Measurements from ENCODE around the gene PIM3. TPM values are rescaled to one million over a fixed set of nuclear protein-coding genes. Genes with fewer than 3 reads are reported as not detected.

PIM3 gene
- total RNA-seq, 1 experiment from 2014 or later: 15.4 TPM

- H3K36me3 ChIP-seq (ENCODE audit: insufficient read depth, low read length): no peaks in the 10 kb centered on the region
- H3K4me2 ChIP-seq (ENCODE audit: low read depth, low read length, poor library complexity, severe bottlenecking): peak overlapping the region; percentile 61
- H3K9me2 ChIP-seq (replicated peaks; ENCODE audit: insufficient read depth, low read length): no peaks in the 10 kb centered on the region
- no peaks in the 10 kb centered on the region for H3K79me2 ChIP-seq (ENCODE audit: low read length)
- H3K27me3 ChIP-seq (ENCODE audit: low read length): no peaks in the 10 kb centered on the region
- DNase-seq: peak; percentile 58
- H4K20me1 ChIP-seq (ENCODE audit: insufficient read depth, low read depth, low read length): no peaks in the 10 kb centered on the region
- H3K4me1 ChIP-seq (ENCODE audit: low read length): peaks cover 9% of the 10 kb centered on the region
- H2AFZ ChIP-seq (ENCODE audit: low read length): no peak overlapping the region
- H3K27ac ChIP-seq (ENCODE audit: low read length): no peak overlapping the region
- no peaks in the 10 kb centered on the region for H3K9me3 ChIP-seq (ENCODE audit: low read length)
- peak overlapping the region; percentile 47; the same call in 1 of the 2 replicates for H3K4me3 ChIP-seq (ENCODE audit: low read length)
- H3K9ac ChIP-seq (ENCODE audit: low read length): no peak overlapping the region; the same call in 1 of the 2 replicates
Observed at GRCh38 chr22:49936018-49936972, 24.3 kb upstream of the PIM3 start.

- H2AFZ ChIP-seq (ENCODE audit: low read length): no peak overlapping the region
- no peaks in the 10 kb centered on the region for H3K36me3 ChIP-seq (ENCODE audit: insufficient read depth, low read length)
- no peaks in the 10 kb centered on the region; the same call in 1 of the 2 replicates for H3K9me3 ChIP-seq (ENCODE audit: low read length)
- H3K9ac ChIP-seq (ENCODE audit: low read length): no peak overlapping the region
- H3K4me3 ChIP-seq (ENCODE audit: low read length): no peak overlapping the region
- H3K9me2 ChIP-seq (replicated peaks; ENCODE audit: insufficient read depth, low read length): no peaks in the 10 kb centered on the region
- no peak for DNase-seq
- H4K20me1 ChIP-seq (ENCODE audit: insufficient read depth, low read depth, low read length): no peaks in the 10 kb centered on the region
- H3K4me2 ChIP-seq (ENCODE audit: low read depth, low read length, poor library complexity, severe bottlenecking): no peak overlapping the region
- no peaks in the 10 kb centered on the region for H3K79me2 ChIP-seq (ENCODE audit: low read length)
- H3K4me1 ChIP-seq (ENCODE audit: low read length): peaks cover 8% of the 10 kb centered on the region
- no peaks in the 10 kb centered on the region for H3K27me3 ChIP-seq (ENCODE audit: low read length)
- H3K27ac ChIP-seq (ENCODE audit: low read length): no peak overlapping the region
Observed at GRCh38 chr22:49936973-49937757, 23.4 kb upstream of the PIM3 start.

DNA sequence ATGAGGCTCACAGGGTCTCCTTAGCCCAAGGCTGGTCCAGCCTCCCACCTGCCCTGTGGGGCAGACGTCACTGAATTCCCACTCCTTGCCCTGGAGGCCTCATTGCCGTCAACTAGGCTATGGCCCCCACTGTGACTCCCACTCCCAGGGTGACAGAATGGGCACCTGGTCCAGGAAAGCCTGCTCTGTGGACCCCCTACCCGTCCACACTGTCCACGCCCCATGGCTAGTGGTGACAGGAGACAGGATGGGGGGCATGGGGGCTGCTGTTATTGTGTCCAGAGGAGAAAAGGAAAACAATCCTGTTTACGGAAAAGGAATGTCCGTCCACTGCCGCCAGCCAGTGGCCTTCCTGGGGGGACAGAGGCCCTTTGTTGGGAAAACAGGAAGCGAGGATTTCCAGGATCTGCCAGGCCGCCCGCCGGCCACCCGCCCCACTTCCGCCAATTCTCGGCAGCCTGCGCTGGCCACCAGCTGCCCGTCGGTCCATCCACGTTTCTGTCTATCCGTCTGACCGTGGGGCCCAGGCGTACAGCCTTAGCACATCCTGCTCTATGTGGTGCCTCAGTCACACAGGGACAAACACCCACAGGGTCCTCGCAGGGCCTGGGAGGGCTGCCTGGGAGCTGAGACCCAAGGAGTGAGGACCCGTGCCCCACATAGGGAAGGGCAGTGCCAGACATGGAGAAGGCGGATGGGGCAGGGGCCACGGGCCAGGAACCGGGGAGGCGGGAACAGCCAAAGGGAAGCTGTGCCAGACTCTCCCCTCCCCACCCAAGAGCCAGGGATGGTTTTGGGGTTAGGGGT is 22.6 kb upstream of the PIM3 start:
- Histone ChIP-seq H3K36me3 (ENCODE audit: insufficient read depth, low read length) (no peaks in the 10 kb centered on the region), H3K4me2 (ENCODE audit: low read depth, low read length, poor library complexity, severe bottlenecking) (no peak overlapping the region), H3K9ac (ENCODE audit: low read length) (no peak overlapping the region), H4K20me1 (ENCODE audit: insufficient read depth, low read depth, low read length) (no peaks in the 10 kb centered on the region), H3K9me3 (ENCODE audit: low read length) (no peaks in the 10 kb centered on the region; the same call in 1 of the 2 replicates), H2AFZ (ENCODE audit: low read length) (no peak overlapping the region), H3K79me2 (ENCODE audit: low read length) (no peaks in the 10 kb centered on the region), H3K4me3 (ENCODE audit: low read length) (no peak overlapping the region), H3K4me1 (ENCODE audit: low read length) (peaks cover 8% of the 10 kb centered on the region), H3K9me2 (replicated peaks; ENCODE audit: insufficient read depth, low read length) (no peaks in the 10 kb centered on the region), H3K27ac (ENCODE audit: low read length) (no peak overlapping the region), H3K27me3 (ENCODE audit: low read length) (no peaks in the 10 kb centered on the region)
- no peak for DNase-seq

GRCh38 chr22:49938565-49939136 is 21.9 kb upstream of the PIM3 start:
- Histone ChIP-seq H2AFZ (ENCODE audit: low read length) (no peak overlapping the region), H3K4me1 (ENCODE audit: low read length) (peaks cover 8% of the 10 kb centered on the region), H3K9ac (ENCODE audit: low read length) (no peak overlapping the region), H3K27me3 (ENCODE audit: low read length) (no peaks in the 10 kb centered on the region), H3K4me3 (ENCODE audit: low read length) (no peak overlapping the region), H3K27ac (ENCODE audit: low read length) (no peak overlapping the region), H3K79me2 (ENCODE audit: low read length) (no peaks in the 10 kb centered on the region), H3K9me3 (ENCODE audit: low read length) (no peaks in the 10 kb centered on the region; the same call in 1 of the 2 replicates), H3K36me3 (ENCODE audit: insufficient read depth, low read length) (no peaks in the 10 kb centered on the region), H4K20me1 (ENCODE audit: insufficient read depth, low read depth, low read length) (no peaks in the 10 kb centered on the region), H3K9me2 (replicated peaks; ENCODE audit: insufficient read depth, low read length) (no peaks in the 10 kb centered on the region), H3K4me2 (ENCODE audit: low read depth, low read length, poor library complexity, severe bottlenecking) (no peak overlapping the region)
- DNase-seq: no peak

DNA sequence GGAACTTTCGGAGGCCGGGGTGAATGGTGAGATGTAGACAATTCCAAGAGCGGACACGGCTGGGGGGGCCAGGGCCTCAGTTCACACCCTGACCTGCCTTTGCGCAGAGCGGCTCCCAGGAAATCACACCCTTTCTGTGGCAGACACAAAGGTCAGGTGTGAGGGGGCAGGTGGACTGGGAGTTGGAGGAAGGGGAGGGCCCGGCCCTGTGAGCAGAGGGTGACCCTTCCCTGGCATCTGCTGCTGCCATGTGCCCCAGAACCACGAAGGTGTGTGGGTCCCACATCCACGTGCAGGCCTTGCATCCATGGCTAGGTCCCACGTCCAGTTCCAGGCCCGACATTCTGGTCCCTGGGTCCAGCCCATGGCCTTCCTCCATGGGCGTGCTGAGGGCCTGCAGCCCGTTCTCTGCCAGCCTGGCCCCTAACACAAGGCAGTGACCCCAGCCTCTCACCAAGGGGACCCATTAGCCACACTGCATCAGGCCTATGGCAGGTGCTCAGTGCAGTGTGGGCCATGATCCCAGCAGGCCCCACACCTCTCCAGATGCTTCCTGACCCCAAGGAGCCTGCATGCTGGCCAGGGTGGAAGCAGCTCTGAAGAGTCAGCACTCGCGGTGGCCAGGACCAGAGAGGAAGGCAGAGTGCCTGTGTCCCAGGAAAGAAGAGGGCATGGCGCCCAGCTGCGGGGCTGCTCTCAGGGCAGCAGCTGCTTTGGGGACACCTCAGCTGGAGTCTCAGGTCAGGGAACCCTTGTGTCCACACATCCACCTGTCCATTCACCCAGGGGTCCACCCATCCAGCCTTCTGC is 18.9 kb upstream of the PIM3 start:
- DNase-seq: no peak
- Histone ChIP-seq H3K9ac (ENCODE audit: low read length) (no peak overlapping the region), H3K27ac (ENCODE audit: low read length) (no peak overlapping the region), H3K27me3 (ENCODE audit: low read length) (no peaks in the 10 kb centered on the region), H3K9me3 (ENCODE audit: low read length) (no peaks in the 10 kb centered on the region; the same call in 1 of the 2 replicates), H3K79me2 (ENCODE audit: low read length) (no peaks in the 10 kb centered on the region), H3K9me2 (replicated peaks; ENCODE audit: insufficient read depth, low read length) (no peaks in the 10 kb centered on the region), H3K4me2 (ENCODE audit: low read depth, low read length, poor library complexity, severe bottlenecking) (no peak overlapping the region), H3K4me1 (ENCODE audit: low read length) (no peaks in the 10 kb centered on the region), H2AFZ (ENCODE audit: low read length) (no peak overlapping the region), H3K36me3 (ENCODE audit: insufficient read depth, low read length) (no peaks in the 10 kb centered on the region), H3K4me3 (ENCODE audit: low read length) (no peak overlapping the region), H4K20me1 (ENCODE audit: insufficient read depth, low read depth, low read length) (no peaks in the 10 kb centered on the region)

- Histone ChIP-seq H3K79me2 (ENCODE audit: low read length) (no peaks in the 10 kb centered on the region), H3K27me3 (ENCODE audit: low read length) (no peaks in the 10 kb centered on the region), H3K27ac (ENCODE audit: low read length) (no peak overlapping the region), H3K9me2 (replicated peaks; ENCODE audit: insufficient read depth, low read length) (no peaks in the 10 kb centered on the region), H3K4me1 (ENCODE audit: low read length) (no peaks in the 10 kb centered on the region), H3K9me3 (ENCODE audit: low read length) (no peaks in the 10 kb centered on the region; the same call in 1 of the 2 replicates), H3K4me2 (ENCODE audit: low read depth, low read length, poor library complexity, severe bottlenecking) (no peak overlapping the region), H2AFZ (ENCODE audit: low read length) (no peak overlapping the region), H3K4me3 (ENCODE audit: low read length) (no peak overlapping the region), H4K20me1 (ENCODE audit: insufficient read depth, low read depth, low read length) (no peaks in the 10 kb centered on the region), H3K9ac (ENCODE audit: low read length) (no peak overlapping the region), H3K36me3 (ENCODE audit: insufficient read depth, low read length) (no peaks in the 10 kb centered on the region)
- no peak for DNase-seq
Observed at GRCh38 chr22:49942565-49943404, 17.8 kb upstream of the PIM3 start.

All from Karpas-422 (cell line).